GM19452 (cell line): ENCODE data around the gene PPP1R14C.
"Not testable (repeated sequence)": the region's sequence is repeated elsewhere in the genome, so short reads cannot be mapped to it uniquely, and the experiment has no call there.

ENCODE experiments used
- ATAC-seq: cut with Tn5 transposase; IDR thresholded peaks from one replicate; pipeline ENCODE4 v1.9.1; 2021; ENCODE audit not compliant: unreplicated experiment

PPP1R14C gene

DNA sequence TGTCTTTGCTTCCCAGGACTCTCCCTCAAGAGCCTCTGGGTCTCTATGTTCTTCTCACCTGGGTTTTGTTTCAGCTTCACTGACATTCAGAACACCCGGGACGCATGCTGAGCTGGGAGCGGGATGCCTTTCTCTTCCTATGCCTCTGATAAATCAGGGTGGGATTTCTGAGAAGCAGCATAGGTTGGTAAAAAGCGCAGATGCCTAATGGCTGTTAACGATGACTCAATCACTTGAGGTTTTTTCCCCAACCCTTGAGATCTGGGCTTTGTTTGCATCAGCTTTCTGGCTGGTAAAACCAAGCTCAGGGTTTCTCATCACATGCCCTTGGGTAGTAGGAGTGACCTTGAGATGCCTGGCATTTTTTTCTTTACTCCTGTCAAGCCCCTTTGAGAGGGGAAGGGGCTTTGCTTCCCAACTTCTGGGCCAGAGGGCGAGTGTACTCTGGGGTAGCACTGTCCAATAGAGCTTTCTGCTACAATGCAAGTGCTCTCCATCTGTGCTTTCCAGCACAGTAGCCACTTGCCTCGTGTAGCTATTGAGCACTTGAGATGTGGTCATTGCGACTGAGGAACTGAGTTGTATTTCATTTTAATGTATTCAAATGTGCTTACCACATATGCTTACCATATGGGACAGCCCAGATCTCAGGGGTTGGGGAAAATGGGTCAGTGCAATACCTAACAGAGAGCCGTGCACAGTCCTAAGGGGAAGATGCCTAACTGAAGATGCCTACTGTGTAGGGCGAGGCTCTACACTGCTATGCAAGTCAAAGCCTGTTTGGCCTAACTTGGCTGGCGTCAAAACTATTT is 69.1 kb downstream of the PPP1R14C start:
- no peak for ATAC-seq

DNA sequence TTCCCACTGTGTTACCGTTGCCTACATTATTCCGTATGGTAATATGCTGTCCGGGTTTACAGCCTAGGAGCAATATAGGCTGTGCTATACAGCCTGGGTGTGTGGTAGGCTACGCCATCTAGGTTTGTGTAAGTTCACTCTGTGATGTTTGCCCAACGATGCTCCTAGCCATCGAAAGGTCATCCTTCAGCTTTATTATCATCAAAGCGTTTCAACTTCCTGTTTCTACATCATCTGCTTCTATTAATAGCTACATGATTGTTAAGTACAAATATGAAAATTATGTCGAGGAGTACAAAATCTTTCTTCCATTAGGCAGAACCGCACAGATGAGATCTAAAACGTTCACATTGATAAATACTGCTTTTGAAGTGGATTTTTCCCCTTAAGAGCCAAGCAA is 69.9 kb downstream of the PPP1R14C start:
- ATAC-seq: no peak

DNA sequence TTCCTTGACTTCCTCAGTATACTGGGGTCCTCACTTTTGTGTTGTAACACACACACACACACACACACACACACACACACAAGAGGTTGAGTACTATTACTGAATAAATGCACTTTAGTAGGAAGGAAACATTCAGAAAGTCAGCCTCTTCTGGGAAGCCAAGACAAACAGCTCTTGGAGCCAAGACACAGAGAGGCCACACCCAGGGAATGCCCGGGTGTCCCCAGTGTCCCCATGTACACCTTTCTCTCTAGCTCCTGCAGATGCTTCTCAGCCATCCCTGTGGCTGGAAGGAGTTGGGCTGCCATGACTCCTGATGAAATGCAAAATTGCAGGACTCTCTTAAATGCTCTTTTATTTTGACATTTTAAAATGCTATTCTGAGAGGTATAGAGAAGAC is 70.5 kb downstream of the PPP1R14C start:
- ATAC-seq: no peak

DNA sequence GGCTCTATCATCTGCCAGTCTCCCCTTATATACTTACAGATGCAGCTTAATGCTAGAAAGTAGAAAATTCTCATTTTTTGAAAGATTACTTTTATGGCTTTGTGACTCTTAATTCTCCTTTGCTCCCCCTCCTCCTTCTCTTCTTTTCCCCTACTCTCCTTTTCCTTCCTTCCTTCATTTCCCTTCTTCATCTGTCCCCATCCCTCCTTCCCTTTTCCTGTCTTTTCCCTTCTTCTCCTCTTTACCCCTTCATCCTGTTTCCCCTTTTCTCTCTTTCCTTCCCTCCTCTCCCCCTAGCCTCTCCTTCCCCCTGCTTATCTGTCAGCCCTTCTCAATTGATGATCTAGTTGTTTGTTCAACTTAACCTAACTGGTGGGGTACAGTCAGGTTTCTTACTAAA is 71.5 kb downstream of the PPP1R14C start:
- ATAC-seq: no peak

DNA sequence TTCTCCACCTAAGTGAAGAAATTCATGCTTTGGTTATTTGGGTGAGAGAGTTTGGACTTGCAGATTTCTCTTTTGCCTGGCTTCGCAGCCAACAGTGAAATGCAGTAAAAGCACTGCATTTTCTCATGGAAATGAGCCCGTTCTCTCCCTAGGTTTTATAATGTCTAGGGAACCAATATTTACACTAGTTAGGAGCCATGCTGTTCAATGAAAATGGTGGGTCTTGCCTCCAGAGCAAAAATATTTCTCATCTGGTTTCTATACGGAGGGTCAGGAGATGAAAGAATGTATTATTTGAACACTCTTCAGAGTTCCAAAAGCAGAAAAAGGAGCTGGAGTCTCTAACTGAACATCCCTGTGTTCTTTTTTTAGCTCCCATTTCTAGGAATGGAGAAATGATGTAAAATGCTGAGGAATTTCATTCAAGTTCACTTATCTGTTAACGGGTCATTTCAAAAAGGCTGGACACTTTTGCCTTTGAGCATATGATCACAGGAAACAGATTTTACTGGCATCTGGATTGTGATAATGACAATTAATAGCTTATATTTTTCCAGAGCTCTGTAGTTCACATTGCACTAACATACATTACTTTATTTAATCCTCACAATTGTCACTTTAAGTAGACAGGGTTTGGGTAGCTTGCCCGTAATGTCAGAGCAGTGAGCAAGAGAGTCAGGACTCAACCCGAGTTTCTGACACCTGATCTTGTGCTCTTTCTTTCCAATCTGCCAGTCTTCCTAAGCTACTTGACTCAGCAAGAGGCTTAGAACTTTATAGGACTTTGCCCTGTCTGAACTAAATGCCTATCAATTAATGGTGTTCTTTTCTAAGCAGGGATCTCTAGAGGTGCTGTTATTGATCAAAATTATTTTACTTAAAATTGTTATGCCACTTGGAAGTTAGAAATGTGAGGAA is 78.0 kb downstream of the PPP1R14C start:
- no peak for ATAC-seq

DNA sequence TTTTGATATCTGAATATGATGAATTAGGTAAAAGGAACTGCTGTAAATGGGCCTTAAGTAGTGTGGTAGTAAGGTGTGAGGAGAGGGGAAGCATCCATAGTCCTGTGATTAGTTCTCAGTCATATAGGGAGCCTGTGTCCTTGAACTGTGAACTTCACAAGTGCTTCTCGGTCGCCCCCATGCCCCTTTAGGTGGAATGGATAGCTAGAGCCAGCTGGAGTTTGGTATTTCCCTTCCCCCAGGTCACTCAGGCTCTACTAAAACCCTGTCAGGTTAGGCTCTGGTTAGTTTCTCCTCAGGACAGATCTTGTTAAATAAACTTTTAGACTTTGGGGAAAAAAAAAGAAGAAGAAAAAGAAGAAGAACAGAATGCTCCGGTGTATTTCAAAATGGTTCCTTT is 82.0 kb downstream of the PPP1R14C start:
- no peak for ATAC-seq

DNA sequence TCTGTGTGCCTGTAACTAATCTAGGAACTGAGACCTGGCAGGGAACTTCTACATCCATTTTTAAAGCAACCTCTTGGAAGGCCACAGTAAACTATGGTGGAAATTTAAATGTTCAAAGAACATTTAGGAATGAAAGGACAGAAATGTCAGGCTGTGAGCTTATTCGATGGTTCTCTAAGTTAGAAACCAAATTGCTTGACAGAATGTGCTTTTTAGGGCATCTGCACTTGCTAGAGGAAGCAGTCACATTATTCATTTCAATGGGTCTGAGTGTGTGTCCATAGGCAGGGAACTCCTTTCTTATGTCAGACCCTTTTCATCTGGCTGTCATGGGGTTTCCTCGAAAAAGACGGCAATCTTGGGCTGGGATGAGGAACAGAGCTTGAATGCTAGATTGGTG is 84.4 kb downstream of the PPP1R14C start:
- no peak for ATAC-seq

DNA sequence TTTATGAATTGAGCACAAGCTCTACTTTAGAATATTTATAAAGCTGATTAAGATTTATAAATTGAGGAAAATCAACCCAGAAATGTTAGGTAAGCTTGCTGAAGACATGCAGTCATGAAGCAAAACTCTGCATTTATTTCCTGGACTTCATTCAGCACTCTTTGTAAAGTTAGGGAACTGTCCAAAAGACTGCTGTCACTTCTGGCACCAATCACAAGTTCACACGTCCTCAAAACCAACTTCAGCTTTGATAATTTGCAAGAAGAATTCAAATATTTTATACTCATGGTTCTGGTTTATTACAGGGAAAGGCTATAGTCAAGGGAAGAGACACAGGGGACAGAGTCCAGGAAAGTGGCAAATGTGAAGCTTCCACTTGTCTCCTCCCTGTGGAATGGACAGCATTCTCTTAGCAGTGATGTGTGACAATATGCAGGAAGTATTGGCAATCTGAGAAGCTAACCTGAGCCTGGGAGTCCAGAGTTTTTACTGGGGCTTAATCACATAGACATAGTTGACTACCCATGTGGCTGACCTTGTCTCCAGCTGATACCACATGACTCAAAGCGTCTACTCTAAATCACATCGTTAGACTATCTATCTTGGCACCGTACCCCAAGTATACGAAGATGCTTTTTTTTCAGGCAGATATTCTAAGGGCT is 85.4 kb downstream of the PPP1R14C start:
- ATAC-seq: no peak

DNA sequence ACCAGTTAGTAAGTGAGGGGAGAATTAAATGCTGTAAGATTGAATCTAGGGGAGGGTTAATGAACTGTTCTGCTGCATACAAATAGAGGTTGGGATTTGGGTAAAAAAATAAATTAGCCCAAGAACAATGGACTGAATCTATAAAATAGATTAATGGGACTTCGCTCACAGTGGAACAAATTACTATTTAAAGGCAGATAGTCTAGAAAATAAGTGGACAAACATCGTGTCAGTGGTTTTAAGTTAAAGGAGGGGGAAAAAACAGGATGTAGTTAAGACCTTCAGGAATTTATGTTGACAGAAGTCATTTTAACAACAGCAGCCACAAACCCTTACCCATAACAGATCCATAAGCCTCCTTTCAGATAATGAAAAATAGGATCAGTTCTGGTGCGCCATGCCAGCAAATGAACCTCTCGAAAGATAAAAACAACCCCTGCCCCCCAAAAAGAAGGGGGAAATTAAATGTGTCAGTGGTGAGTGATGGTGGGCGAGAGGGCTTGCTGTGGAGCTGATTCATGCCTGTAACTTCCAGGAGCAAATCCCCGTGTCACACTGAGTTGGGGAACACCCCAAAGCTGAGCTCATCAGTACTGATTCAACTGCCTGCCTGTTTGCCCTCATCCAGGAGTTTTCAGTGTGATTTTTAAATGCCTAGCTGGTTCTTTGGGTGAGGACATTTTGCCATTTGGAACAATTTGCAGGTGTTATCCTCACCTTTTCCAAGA is 86.8 kb downstream of the PPP1R14C start:
- ATAC-seq: no peak

DNA sequence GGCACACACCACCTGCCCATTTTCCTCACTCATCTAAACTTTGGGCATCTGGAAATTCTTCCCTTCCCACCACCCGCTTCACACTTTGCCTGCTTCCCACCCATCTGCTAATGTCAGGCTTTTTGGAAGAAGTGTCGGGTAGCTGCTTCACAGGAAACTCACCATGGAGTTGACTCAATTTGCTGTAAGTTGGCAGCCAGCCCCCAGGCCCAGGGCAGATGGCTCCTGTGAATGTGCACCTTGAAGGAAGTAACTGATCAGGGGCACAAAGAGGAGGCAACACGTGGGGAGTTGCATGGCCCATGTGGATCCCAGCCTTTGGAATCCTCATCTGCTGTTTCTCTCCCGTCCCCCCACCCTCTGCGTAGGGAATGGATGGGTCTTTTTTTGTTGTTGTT is 87.3 kb downstream of the PPP1R14C start:
- ATAC-seq: no peak

DNA sequence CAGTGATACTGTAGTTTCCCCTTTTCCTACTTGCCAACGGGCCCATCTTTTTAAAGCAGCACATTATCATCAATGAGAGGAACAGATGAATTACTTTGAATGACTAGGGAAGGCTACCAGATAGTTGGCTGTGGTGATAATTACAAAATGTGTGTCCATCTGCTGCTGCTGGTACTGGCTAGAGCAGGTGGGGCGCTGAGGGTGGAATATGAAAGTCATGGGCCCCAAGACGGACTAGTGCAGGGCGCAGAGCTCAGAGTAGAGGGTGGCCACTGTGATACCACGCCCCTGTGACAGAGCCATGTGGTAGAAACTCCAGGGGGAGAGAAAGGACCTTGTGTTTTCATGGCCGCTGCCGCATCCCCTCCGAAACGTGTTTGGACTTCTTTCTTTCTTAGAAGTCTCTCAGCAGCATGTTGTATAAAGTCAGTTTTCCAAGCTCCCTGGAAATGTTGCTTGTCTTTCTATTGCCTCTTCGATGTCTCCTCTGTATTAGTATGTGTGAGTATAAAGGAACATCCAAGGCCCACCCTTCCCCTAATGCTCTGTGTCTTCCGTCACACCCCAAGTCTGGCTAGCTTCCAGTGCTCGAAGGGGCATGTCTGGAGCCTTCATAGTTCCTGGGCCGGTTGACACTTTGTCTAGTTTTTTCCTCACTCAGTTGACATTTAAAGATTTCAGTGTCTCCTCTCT is 88.1 kb downstream of the PPP1R14C start:
- ATAC-seq: no peak

DNA sequence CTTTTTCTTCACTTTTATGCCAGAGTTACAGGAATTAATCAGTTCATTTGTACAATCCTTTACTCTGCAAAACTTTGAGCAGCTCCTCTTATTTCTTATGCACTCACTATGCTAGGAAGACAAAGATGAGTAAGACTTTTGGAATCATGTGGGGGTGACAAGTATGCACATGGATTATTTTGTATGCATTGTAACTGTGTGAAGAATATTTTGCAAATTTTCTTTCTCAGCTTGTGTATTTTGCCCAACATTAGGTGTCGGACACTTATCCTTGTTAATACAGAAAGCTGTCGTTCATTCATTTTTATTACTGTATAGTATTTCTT is 88.6 kb downstream of the PPP1R14C start:
- ATAC-seq: no peak

DNA sequence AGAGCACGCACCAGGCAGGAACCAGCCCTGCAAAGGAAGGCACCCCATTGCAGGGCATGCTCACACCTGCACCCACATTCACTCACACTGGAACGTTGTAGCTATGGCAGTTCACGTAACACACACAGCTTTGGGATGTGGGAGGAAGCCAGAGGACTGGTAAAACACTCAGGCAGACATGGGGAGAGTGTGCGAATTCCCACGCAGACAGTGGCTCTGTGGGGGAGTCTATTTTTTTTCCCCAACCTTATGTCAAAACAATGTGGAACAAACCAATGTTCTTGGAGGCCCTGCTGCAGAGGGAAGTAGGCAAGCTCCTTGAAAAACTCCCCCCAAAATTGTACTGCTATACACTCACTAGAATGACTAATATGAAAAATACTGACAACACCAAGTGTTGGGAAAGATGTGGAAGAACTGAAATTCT is 91.0 kb downstream of the PPP1R14C start:
- no peak for ATAC-seq

DNA sequence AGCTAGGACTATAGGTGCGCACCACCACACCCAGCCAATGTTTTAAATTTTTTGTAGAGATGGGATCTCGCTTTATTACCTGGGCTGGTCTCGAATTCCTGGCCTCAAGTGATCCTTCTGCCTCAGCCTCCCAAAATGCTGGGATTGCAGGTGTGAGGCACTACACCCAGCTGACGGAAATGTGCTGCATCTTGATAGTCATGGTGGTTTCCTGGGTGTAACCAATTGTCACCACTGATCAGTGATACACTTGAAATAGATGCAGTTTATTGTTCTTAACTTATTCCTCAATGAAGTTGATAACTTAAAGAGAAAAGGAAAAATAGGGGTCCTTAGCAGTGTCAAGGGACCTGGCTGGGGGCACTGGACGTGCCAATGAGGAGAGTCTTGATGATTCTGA is 92.4 kb downstream of the PPP1R14C start:
- ATAC-seq: no peak

DNA sequence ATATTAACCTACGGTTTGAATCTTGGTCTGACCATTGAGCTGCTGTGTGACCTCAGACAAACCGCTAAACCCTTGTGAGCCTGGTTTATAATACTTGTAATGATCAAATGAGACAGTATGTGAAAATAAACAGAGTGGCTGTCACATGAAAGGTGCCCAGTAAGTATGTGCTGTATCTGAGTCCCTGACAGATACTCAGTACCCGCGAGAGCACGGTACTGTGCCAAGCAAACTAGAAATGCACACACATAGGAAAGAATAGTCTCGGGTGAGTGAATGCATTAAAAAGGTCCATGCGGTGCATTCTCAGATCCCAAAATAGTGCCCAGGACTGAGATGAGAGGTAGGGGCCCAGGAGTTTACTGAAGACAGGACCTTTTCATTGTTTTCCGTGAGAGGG is 93.3 kb downstream of the PPP1R14C start:
- ATAC-seq: no peak

DNA sequence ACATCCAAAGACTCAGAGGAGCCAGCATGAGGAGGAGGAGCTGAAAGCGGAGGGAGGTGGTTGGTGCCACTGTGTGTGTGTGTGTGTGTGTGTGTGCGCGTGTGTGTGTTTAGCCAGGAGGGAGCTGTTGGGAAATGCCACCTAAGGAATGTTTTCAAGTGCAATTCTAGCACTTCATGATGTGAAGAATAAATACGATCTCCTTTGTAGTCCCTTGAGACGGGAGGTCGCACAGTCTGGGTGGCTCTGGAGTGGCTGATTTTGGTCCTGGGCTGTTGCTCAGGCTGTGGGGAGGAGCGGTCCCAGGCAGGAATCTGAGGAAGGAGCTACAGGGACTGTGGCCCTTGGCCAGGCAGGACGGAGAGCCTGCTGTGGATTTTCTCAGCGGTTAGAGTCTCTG is 93.7 kb downstream of the PPP1R14C start:
- ATAC-seq: no peak

DNA sequence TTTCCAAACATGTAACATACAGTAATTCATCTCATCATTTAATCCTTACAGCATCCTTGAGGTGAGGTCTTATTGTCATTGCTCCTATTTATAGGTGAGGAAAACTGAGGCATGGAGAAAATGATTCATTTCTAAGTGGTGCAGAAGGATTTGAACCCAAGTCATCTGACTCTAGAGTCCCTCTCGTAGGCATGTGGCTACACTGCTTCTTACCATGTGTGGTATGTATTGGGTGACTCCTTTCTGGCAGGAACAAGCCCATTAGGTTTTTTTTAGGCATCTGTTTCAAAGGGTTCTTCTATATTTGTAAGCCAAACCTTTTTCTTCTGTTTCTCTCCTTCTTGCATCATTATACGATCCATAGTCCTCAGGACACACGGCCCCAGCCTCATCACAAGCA is 94.8 kb downstream of the PPP1R14C start:
- ATAC-seq: no peak

DNA sequence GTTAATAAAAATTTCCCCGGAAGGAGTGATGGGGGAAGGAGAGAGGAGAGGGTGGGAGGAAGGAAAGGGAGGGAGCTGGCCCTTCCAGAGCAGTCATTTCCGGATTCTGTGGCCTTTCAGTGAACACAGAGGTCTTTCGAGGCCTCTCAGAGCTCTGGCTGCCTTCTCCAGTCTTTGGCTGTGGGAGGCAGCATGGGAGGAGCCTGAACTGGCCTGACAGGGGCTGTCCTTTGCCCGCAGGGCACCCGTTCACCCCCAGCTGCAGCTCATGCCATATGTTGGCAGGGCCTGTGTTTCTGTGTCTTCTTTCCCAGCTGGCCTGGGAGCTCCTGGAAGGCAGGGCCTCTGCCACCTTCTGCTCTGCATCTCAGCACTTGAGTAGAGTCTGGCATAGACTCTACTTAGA is 95.5 kb downstream of the PPP1R14C start:
- ATAC-seq: no peak

DNA sequence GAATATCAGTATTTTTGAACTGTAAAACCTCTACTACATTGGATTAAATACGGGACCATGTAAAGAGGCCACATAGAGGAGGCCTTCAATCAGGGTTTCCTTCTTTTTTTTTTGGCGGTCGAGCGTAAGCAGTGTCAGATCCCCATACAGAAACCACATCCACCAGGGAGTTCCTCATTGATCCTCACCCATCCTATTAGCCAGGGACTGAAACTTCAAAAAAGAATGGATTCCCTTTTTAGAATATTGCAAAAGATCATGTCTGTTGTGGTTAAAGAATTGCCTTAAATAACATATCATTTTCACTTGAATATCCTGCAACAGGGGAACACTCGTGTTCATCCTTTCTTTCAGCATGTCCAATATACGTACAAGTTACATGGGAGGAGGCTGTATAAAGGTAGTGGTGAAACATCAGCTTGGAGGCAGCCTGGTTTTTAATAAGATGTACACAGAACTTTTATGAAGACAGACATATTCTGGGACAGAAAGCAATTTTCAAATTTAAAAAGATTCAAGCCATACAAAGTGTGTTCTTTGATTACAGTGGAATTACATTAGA is 96.1 kb downstream of the PPP1R14C start:
- ATAC-seq: no peak

DNA sequence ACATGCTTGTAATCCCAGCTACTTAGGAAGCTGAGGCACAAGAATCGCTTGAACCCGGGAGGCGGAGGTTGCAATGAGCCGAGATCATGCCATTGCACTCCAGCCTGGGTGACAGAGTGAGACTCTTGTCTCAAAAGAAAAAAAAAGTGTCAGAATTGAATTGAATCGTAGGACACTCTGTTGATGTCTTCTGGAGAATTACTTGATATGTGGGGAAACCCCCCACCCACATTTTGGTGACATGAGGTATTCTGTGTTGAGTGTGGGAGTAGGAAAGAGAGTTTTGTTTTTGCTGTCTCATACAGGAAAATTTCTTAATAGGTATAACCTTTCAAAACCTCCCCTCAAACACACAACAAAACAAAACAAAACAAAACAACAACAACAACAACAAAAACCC is 98.9 kb downstream of the PPP1R14C start:
- not testable (repeated sequence) for ATAC-seq
